AG04450 (cell line): Measurements from ENCODE around the gene CAV2. TPM values are rescaled to one million over a fixed set of nuclear protein-coding genes. Genes with fewer than 3 reads are reported as not detected.

ENCODE experiments used
- CTCF ChIA-PET: fragments of 300-600, 350-600 bp; formaldehyde crosslinking; extraction: SDS; loops from one replicate; lab custom pipeline; 2022; ENCODE audit warnings: antibody characterized with exemption, inconsistent platforms; lab: Charles Lee
- POLR2A ChIA-PET: fragments of 350-600 bp; formaldehyde crosslinking; extraction: SDS; loops from one replicate; lab custom pipeline; 2021; ENCODE audit warnings: antibody characterized with exemption, inconsistent platforms; lab: Yijun Ruan, JAX
- DNase-seq: peaks from one replicate; pipeline ENCODE4 v3.0.0-alpha.2; 2011; ENCODE audit warnings: low read depth, low spot score
- H3K27ac ChIP-seq: one replicate; pipeline ENCODE4 v1.5.1; 2012; ENCODE audit warnings: low read depth, low read length, control low read depth
- H3K27me3 ChIP-seq: one replicate; pipeline ENCODE4 v1.6.0; 2012; ENCODE audit warnings: low read length; ENCODE audit not compliant: control insufficient read depth, insufficient read depth
- H3K4me3 ChIP-seq: 2 replicates; pipeline ENCODE4 v1.5.1; 2011; ENCODE audit warnings: mild to moderate bottlenecking, low read depth, low read length, control low read depth
- H3K9me3 ChIP-seq: 2 replicates; pipeline ENCODE4 v1.5.1; 2012; ENCODE audit warnings: low read length; ENCODE audit not compliant: control insufficient read depth, insufficient read depth
- polyA plus RNA-seq: library from polyadenylated mRNA; depleted of rRNA; stranded (reverse); fragments of >200 nt; gene quantifications from 2 replicates; pipeline ENCODE4 v1.2.3, GENCODE V29; 2011
- TF ChIP-seq, protein P1 (sequence below): IDR thresholded peaks from 2 replicates; pipeline ENCODE4 v1.5.1; 2011; ENCODE audit warnings: low read depth, low read length, control low read depth, inconsistent platforms

The CAV2 gene
- polyA plus RNA-seq, 1 experiment = 265 TPM

DNA sequence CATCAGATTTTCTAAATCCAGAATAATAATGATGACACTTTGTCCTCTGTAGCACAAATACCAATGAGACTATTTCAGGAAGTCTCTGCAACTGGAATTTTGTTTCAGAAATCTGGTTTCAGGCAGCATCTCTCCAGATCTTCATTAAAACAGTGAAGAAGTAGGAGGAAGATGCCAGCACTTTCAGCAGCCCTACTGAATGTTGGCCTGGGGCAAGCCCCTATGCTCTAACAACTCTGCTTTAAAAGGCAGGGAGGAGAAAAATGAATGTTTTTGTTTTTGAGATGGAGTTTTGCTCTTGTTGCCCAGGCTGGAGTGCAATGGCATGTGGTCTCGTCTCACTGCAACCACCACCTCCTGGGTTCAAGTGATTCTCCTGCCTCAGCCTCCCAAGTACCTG lies 18.1 kb downstream of the CAV2 start:
- no peak overlapping the region for H3K4me3 ChIP-seq
- H3K27ac ChIP-seq = no peak overlapping the region
- no peaks in the 10 kb centered on the region for H3K27me3 ChIP-seq
- no peak for DNase-seq
- ChIA-PET CTCF (no interaction called here), POLR2A (no interaction called here)
- H3K9me3 ChIP-seq = no peaks in the 10 kb centered on the region
- TF ChIP-seq, protein P1, sequence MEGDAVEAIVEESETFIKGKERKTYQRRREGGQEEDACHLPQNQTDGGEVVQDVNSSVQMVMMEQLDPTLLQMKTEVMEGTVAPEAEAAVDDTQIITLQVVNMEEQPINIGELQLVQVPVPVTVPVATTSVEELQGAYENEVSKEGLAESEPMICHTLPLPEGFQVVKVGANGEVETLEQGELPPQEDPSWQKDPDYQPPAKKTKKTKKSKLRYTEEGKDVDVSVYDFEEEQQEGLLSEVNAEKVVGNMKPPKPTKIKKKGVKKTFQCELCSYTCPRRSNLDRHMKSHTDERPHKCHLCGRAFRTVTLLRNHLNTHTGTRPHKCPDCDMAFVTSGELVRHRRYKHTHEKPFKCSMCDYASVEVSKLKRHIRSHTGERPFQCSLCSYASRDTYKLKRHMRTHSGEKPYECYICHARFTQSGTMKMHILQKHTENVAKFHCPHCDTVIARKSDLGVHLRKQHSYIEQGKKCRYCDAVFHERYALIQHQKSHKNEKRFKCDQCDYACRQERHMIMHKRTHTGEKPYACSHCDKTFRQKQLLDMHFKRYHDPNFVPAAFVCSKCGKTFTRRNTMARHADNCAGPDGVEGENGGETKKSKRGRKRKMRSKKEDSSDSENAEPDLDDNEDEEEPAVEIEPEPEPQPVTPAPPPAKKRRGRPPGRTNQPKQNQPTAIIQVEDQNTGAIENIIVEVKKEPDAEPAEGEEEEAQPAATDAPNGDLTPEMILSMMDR = no peak

DNA sequence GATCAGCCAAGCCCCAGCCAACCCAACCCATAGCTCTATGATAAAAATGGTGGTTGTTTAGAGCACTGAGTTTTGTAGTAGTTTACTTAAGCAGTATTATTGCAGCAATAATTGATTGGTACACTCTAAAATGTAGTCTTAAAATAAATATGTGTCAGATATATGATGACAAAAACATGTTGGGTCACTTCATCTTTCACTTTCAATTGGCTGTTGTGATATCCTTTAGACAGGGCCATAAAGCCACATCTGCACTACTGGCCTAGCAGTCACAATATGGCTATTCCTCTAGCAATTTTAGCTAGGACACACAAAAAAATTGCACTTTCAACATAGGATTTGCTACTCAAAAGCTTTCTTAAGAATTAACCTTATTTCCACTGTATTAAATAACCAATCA lies 19.4 kb downstream of the CAV2 start:
- DNase-seq = no peak
- CTCF ChIA-PET = interaction anchor here (0.6 kb wide), 1 partner anchor 73 kb away, joined by 3 read pairs; no protein-coding TSS in a partner anchor
- no peaks in the 10 kb centered on the region for H3K27me3 ChIP-seq
- no peaks in the 10 kb centered on the region for H3K9me3 ChIP-seq
- POLR2A ChIA-PET = no interaction called here
- no peak overlapping the region for H3K4me3 ChIP-seq
- TF ChIP-seq, protein P1 = no peak
- no peak overlapping the region for H3K27ac ChIP-seq

DNA sequence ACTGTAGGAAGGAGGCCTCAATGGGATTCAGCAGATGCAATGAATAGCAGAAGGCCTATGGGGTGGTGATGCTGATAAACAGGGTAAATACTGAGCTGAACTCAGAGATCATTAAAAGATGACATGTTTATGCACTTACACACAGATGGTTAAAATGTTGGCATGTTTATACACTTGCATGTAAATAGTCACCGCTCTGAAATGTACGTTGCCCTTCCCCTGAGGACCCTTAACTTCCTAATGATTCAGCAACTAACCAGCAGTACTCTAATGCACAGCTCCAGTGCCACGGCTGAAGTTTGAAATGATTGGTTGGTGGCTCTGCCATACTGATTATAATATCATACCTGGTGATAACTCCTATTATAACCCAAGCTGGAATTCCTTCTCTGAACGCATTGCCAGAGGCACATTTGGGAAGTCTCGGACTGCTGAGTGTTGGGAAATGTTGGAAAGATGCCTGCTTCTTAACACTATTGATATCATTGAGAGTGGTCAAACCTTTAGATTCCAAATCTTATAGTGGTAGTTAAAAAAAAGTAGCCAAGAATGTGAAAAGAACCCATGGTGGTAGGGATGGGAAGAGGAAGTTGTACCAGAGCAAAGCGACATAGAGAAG lies 21.6 kb downstream of the CAV2 start:
- ChIA-PET CTCF (interaction anchor here (0.5 to 1.4 kb wide), 3 partner anchors 67 to 285 kb away, joined by 3 read pairs; no protein-coding TSS in a partner anchor), POLR2A (no interaction called here)
- Histone ChIP-seq H3K9me3 (no peaks in the 10 kb centered on the region), H3K27me3 (no peaks in the 10 kb centered on the region), H3K27ac (no peak overlapping the region), H3K4me3 (no peak overlapping the region)
- TF ChIP-seq, protein P1 = no peak
- no peak for DNase-seq

DNA sequence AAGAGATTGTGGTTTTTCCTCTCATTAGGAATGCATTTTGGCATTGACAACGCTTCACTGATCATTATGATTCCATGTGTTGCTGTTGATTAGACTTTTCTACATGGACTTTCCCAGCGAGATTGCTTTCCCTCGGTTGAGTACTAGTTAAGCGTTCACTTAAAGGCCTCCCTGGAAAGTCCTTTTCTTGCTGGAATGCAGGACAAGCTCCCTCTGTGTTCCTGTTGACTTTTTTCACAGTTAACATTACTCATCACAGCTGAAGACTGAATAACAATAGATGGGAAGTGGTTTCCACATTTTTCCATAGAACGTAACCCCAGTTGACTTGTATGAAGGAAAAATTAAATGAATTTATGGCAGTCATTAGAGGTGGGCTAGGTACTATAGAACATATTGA lies 22.7 kb downstream of the CAV2 start:
- Histone ChIP-seq H3K9me3 (no peaks in the 10 kb centered on the region; the same call in 1 of the 2 replicates), H3K4me3 (no peak overlapping the region), H3K27ac (no peak overlapping the region), H3K27me3 (no peaks in the 10 kb centered on the region)
- no peak for DNase-seq
- TF ChIP-seq, protein P1 = no peak
- CTCF ChIA-PET = interaction anchor here (1.0 kb wide), 1 partner anchor 69 kb away, joined by 3 read pairs; no protein-coding TSS in a partner anchor
- POLR2A ChIA-PET = no interaction called here

DNA sequence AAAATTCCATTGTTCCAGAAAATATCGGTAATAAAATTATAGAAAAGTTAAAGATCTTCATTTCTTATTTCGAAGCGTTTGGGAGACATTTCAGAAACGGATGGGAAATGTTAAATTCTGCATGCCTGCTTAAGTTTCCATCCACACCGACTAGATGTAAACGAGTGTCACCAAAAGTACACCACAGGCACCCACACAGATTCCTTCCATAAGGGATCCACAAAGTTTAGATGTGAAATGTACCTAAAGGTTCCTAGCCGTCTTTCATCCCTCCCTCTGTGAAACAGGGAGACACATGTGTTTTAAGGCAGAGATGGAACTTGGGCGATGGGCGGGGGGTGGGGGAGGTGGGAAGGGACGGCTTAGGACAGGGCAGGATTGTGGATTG lies 24.7 kb downstream of the CAV2 start:
- ChIA-PET POLR2A (no interaction called here), CTCF (interaction anchor here (1.9 kb wide), 1 partner anchor 266 kb away, joined by 13 read pairs; no protein-coding TSS in a partner anchor)
- Histone ChIP-seq H3K27me3 (no peaks in the 10 kb centered on the region), H3K27ac (peak overlapping the region; percentile 98), H3K9me3 (no peaks in the 10 kb centered on the region; the same call in 1 of the 2 replicates), H3K4me3 (peak overlapping the region; percentile 97)
- DNase-seq = no peak
- TF ChIP-seq, protein P1 = no peak
